OCI-LY3 (cell line): ENCODE data around the gene OR6V1.

Experiments used
- EZH2phosphoT487 ChIP-seq: fragments of 200-600 bp; shearing (Covaris generic); IDR thresholded peaks from 2 replicates; pipeline ENCODE4 v1.6.1; 2018; ENCODE audit warnings: antibody characterized with exemption, mixed run types, low read depth
- TF ChIP-seq, protein P1 (sequence below): fragments of 200-600, 300-600 bp; sonication (generic); IDR thresholded peaks from 2 replicates; pipeline ENCODE4 v1.5.1; 2014; ENCODE audit warnings: antibody characterized with exemption, low read length, low read depth

DNA sequence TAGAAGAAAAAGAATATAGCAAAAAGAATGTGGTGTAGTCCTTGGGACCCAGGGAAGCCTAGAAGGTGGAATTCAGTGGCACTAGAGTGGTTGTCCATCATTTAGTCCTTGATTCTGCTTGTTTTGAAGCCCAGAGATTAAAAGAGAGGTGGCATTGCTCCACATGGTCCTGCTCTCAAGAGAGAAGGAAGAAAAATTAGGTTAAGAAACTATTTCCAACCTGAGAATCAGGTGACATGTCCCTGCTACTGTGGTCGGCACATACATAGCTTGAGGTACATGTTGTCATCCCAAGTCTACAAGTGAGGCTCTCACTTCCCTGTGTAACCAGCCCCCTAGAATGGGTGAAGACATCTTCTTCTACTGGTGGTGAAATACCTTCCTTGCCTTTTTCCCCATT is 25.1 kb upstream of the OR6V1 start, which contains the start of gene OR9A2:
- TF ChIP-seq, protein P1, sequence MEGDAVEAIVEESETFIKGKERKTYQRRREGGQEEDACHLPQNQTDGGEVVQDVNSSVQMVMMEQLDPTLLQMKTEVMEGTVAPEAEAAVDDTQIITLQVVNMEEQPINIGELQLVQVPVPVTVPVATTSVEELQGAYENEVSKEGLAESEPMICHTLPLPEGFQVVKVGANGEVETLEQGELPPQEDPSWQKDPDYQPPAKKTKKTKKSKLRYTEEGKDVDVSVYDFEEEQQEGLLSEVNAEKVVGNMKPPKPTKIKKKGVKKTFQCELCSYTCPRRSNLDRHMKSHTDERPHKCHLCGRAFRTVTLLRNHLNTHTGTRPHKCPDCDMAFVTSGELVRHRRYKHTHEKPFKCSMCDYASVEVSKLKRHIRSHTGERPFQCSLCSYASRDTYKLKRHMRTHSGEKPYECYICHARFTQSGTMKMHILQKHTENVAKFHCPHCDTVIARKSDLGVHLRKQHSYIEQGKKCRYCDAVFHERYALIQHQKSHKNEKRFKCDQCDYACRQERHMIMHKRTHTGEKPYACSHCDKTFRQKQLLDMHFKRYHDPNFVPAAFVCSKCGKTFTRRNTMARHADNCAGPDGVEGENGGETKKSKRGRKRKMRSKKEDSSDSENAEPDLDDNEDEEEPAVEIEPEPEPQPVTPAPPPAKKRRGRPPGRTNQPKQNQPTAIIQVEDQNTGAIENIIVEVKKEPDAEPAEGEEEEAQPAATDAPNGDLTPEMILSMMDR = no peak
- no peak for TF ChIP-seq EZH2phosphoT487
